Measurements from ENCODE around the gene PRPF8.
A peak's percentile ranks its signal among the peaks of the same experiment; 100 is the strongest.
"Not testable (repeated sequence)": the region's sequence is repeated elsewhere in the genome, so short reads cannot be mapped to it uniquely, and the experiment has no call there.

The PRPF8 gene

GRCh38 chr17:1724869-1725641 is 40.4 kb upstream of the PRPF8 start:
- peaks cover 29% of the 10 kb centered on the region for H3K4me1 ChIP-seq (ENCODE audit: control insufficient read depth, insufficient read depth, low read depth, low read length)
- peak overlapping the region; percentile 98 for H2BK120ac ChIP-seq (ENCODE audit: low read depth, low read length)
- H2AFZ ChIP-seq (ENCODE audit: low read depth, low read length), result peak overlapping the region; percentile 62
- H4K8ac ChIP-seq (ENCODE audit: low read length), result peak overlapping the region; percentile 25
- peaks cover 36% of the 10 kb centered on the region in 2 experiments for H3K36me3 ChIP-seq (ENCODE audit: control insufficient read depth in 1 of 2, insufficient read depth in 2 of 2, low read depth in 1 of 2, low read length in 2 of 2)
- peak overlapping the region in 1 of 2 experiments; percentile 68 for H3K14ac ChIP-seq (ENCODE audit: low read length in 2 of 2)
- peak overlapping the region; percentile 82 for H3K9ac ChIP-seq (ENCODE audit: low read length)
- H4K91ac ChIP-seq (ENCODE audit: low read length), result peak overlapping the region; percentile 53
- no peak overlapping the region for H3K27ac ChIP-seq (ENCODE audit: low read length, poor library complexity, severe bottlenecking)
- no peak overlapping the region for H2AK5ac ChIP-seq (ENCODE audit: low read length, severe bottlenecking)
- no peak for DNase-seq
- H3K79me1 ChIP-seq (replicated peaks; ENCODE audit: low read length, poor library complexity, severe bottlenecking), result peaks cover 26% of the 10 kb centered on the region
- no peaks in the 10 kb centered on the region for H3K27me3 ChIP-seq (ENCODE audit: control insufficient read depth in 1 of 2, insufficient read depth in 1 of 2, low read length in 2 of 2)
- peak overlapping the region; percentile 76 for H3K4me2 ChIP-seq (ENCODE audit: low read length, poor library complexity, severe bottlenecking)
- H3K9me3 ChIP-seq (ENCODE audit: control insufficient read depth, low read length), result no peaks in the 10 kb centered on the region
- H3K4me3 ChIP-seq (ENCODE audit: insufficient read depth in 1 of 2, low read depth in 1 of 2, low read length in 2 of 2), result peak overlapping the region; percentile 72 to 84
- peak overlapping the region; percentile 57 to 81 for H3K4ac ChIP-seq (ENCODE audit: low read depth in 1 of 2, low read length in 2 of 2)
- 30% methylated on average over 39 of the region's 51 CpGs for WGBS
- H3K23ac ChIP-seq (ENCODE audit: low read length in 2 of 2), result no peak overlapping the region
- H2BK15ac ChIP-seq (ENCODE audit: low read depth, poor library complexity, severe bottlenecking), result peak overlapping the region; percentile 86
- peak overlapping the region in 1 of 2 experiments; percentile 40 for H2BK12ac ChIP-seq (ENCODE audit: low read length in 2 of 2)
- no peak overlapping the region for H2BK5ac ChIP-seq (ENCODE audit: low read depth, low read length, poor library complexity, severe bottlenecking)
- H3K18ac ChIP-seq (ENCODE audit: low read depth in 1 of 2, low read length in 2 of 2), result peak overlapping the region; percentile 72 to 88

- Histone ChIP-seq H3K27me3 (ENCODE audit: control insufficient read depth in 1 of 2, insufficient read depth in 1 of 2, low read length in 2 of 2) (no peaks in the 10 kb centered on the region), H2BK15ac (ENCODE audit: low read depth, poor library complexity, severe bottlenecking) (peak within 1 kb of the TSS; percentile 86), H3K9me3 (ENCODE audit: control insufficient read depth, low read length) (no peaks in the 10 kb centered on the region), H2BK12ac (ENCODE audit: low read length in 2 of 2) (peak within 1 kb of the TSS; percentile 69 to 70), H4K91ac (ENCODE audit: low read length) (peak within 1 kb of the TSS; percentile 99), H2BK120ac (ENCODE audit: low read depth, low read length) (peak within 1 kb of the TSS; percentile 98), H2BK5ac (ENCODE audit: low read depth, low read length, poor library complexity, severe bottlenecking) (no peak within 1 kb of the TSS), H3K4me2 (ENCODE audit: low read length, poor library complexity, severe bottlenecking) (peak within 1 kb of the TSS; percentile 76), H3K4me3 (ENCODE audit: insufficient read depth in 1 of 2, low read depth in 1 of 2, low read length in 2 of 2) (peak within 1 kb of the TSS; percentile 72 to 84), H4K8ac (ENCODE audit: low read length) (peak within 1 kb of the TSS; percentile 97), H3K79me1 (replicated peaks; ENCODE audit: low read length, poor library complexity, severe bottlenecking) (peaks cover 26% of the 10 kb centered on the region), H3K4me1 (ENCODE audit: control insufficient read depth, insufficient read depth, low read depth, low read length) (peaks cover 28% of the 10 kb centered on the region), H3K27ac (ENCODE audit: low read length, poor library complexity, severe bottlenecking) (no peak within 1 kb of the TSS), H3K36me3 (ENCODE audit: control insufficient read depth in 1 of 2, insufficient read depth in 2 of 2, low read depth in 1 of 2, low read length in 2 of 2) (peaks cover 34 to 36% of the 10 kb centered on the region in 2 experiments), H3K23ac (ENCODE audit: low read length in 2 of 2) (no peak within 1 kb of the TSS), H3K18ac (ENCODE audit: low read depth in 1 of 2, low read length in 2 of 2) (peak within 1 kb of the TSS; percentile 73 to 89), H3K14ac (ENCODE audit: low read length in 2 of 2) (peak within 1 kb of the TSS in 1 of 2 experiments; percentile 68), H2AK5ac (ENCODE audit: low read length, severe bottlenecking) (peak within 1 kb of the TSS; percentile 76), H2AFZ (ENCODE audit: low read depth, low read length) (peak within 1 kb of the TSS; percentile 62), H3K9ac (ENCODE audit: low read length) (peak within 1 kb of the TSS; percentile 82), H3K4ac (ENCODE audit: low read depth in 1 of 2, low read length in 2 of 2) (peak within 1 kb of the TSS; percentile 81 to 88)
- peak; percentile 84 for DNase-seq
- 3% methylated on average over 39 of the region's 57 CpGs for WGBS
Observed at GRCh38 chr17:1724351-1724868, 39.7 kb upstream of the PRPF8 start, which contains the start of gene WDR81. Gene WDR81 (plus strand): TSS chr17:1724704. CDS start chr17:1724960, 256 bp downstream.

- not testable (repeated sequence) for H4K91ac ChIP-seq (ENCODE audit: low read length); H3K4me2 ChIP-seq (ENCODE audit: low read length, poor library complexity, severe bottlenecking); H3K14ac ChIP-seq (ENCODE audit: low read length in 2 of 2); H3K23ac ChIP-seq (ENCODE audit: low read length in 2 of 2); H2AFZ ChIP-seq (ENCODE audit: low read depth, low read length); H4K8ac ChIP-seq (ENCODE audit: low read length); H2AK5ac ChIP-seq (ENCODE audit: low read length, severe bottlenecking); H3K4ac ChIP-seq (ENCODE audit: low read depth in 1 of 2, low read length in 2 of 2); H3K27me3 ChIP-seq (ENCODE audit: control insufficient read depth in 1 of 2, insufficient read depth in 1 of 2, low read length in 2 of 2); H2BK120ac ChIP-seq (ENCODE audit: low read depth, low read length); H2BK5ac ChIP-seq (ENCODE audit: low read depth, low read length, poor library complexity, severe bottlenecking); H3K27ac ChIP-seq (ENCODE audit: low read length, poor library complexity, severe bottlenecking); H3K18ac ChIP-seq (ENCODE audit: low read depth in 1 of 2, low read length in 2 of 2); H3K9me3 ChIP-seq (ENCODE audit: control insufficient read depth, low read length); H2BK15ac ChIP-seq (ENCODE audit: low read depth, poor library complexity, severe bottlenecking); H2BK12ac ChIP-seq (ENCODE audit: low read length in 2 of 2); H3K4me3 ChIP-seq (ENCODE audit: insufficient read depth in 1 of 2, low read depth in 1 of 2, low read length in 2 of 2)
- Histone ChIP-seq H3K36me3 (ENCODE audit: control insufficient read depth in 1 of 2, insufficient read depth in 2 of 2, low read depth in 1 of 2, low read length in 2 of 2) (peaks cover 16% of the 10 kb centered on the region in 2 experiments), H3K4me1 (ENCODE audit: control insufficient read depth, insufficient read depth, low read depth, low read length) (peaks cover 27% of the 10 kb centered on the region), H3K9ac (ENCODE audit: low read length) (peak overlapping the region; percentile 19), H3K79me1 (replicated peaks; ENCODE audit: low read length, poor library complexity, severe bottlenecking) (peaks cover 20% of the 10 kb centered on the region)
- WGBS, result 99% methylated on average over 7 of the region's 8 CpGs
- DNase-seq, result peak; percentile 79
Observed at GRCh38 chr17:1722022-1722421, 37.4 kb upstream of the PRPF8 start.

- Histone ChIP-seq H3K4ac (ENCODE audit: low read depth in 1 of 2, low read length in 2 of 2) (no peak overlapping the region), H3K27me3 (ENCODE audit: control insufficient read depth in 1 of 2, insufficient read depth in 1 of 2, low read length in 2 of 2) (no peaks in the 10 kb centered on the region), H2AFZ (ENCODE audit: low read depth, low read length) (no peak overlapping the region), H3K27ac (ENCODE audit: low read length, poor library complexity, severe bottlenecking) (no peak overlapping the region), H3K18ac (ENCODE audit: low read depth in 1 of 2, low read length in 2 of 2) (no peak overlapping the region), H3K79me1 (replicated peaks; ENCODE audit: low read length, poor library complexity, severe bottlenecking) (peaks cover 11% of the 10 kb centered on the region), H4K8ac (ENCODE audit: low read length) (no peak overlapping the region), H3K9me3 (ENCODE audit: control insufficient read depth, low read length) (no peaks in the 10 kb centered on the region), H3K23ac (ENCODE audit: low read length in 2 of 2) (no peak overlapping the region), H3K4me1 (ENCODE audit: control insufficient read depth, insufficient read depth, low read depth, low read length) (peaks cover 26% of the 10 kb centered on the region), H2BK15ac (ENCODE audit: low read depth, poor library complexity, severe bottlenecking) (no peak overlapping the region), H3K4me2 (ENCODE audit: low read length, poor library complexity, severe bottlenecking) (no peak overlapping the region), H3K4me3 (ENCODE audit: insufficient read depth in 1 of 2, low read depth in 1 of 2, low read length in 2 of 2) (no peak overlapping the region), H2AK5ac (ENCODE audit: low read length, severe bottlenecking) (no peak overlapping the region), H3K36me3 (ENCODE audit: control insufficient read depth in 1 of 2, insufficient read depth in 2 of 2, low read depth in 1 of 2, low read length in 2 of 2) (peaks cover 5% of the 10 kb centered on the region in 2 experiments), H3K14ac (ENCODE audit: low read length in 2 of 2) (no peak overlapping the region), H2BK12ac (ENCODE audit: low read length in 2 of 2) (no peak overlapping the region), H4K91ac (ENCODE audit: low read length) (no peak overlapping the region), H2BK120ac (ENCODE audit: low read depth, low read length) (no peak overlapping the region), H3K9ac (ENCODE audit: low read length) (peak overlapping the region; percentile 52), H2BK5ac (ENCODE audit: low read depth, low read length, poor library complexity, severe bottlenecking) (no peak overlapping the region)
- WGBS, result 46% methylated on average over 11 of the region's 11 CpGs
- peak; percentile 61 for DNase-seq
Observed at GRCh38 chr17:1720856-1721386, 36.3 kb upstream of the PRPF8 start.
